Measurements from ENCODE around the gene CRYBG1.

CRYBG1 gene

DNA sequence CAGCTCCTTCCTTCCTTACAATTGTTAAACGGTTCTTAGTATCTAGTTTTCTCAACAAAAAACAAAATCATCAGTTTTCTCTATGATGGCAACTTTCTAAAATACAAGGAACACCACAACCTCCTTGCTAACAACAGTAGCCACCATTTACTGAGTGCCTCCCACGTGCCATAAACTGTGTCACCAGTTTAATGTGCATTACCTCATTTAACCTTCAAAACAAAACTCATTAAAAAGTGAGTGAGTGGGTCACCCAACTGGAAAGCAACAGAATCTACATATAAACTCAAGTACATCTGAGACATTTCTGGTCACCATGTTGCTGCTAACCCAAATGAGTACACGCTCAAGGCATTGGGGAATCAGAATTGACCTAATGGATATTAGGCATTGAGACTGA is 257.8 kb downstream of the CRYBG1 start:
- TF ChIP-seq, protein P1, sequence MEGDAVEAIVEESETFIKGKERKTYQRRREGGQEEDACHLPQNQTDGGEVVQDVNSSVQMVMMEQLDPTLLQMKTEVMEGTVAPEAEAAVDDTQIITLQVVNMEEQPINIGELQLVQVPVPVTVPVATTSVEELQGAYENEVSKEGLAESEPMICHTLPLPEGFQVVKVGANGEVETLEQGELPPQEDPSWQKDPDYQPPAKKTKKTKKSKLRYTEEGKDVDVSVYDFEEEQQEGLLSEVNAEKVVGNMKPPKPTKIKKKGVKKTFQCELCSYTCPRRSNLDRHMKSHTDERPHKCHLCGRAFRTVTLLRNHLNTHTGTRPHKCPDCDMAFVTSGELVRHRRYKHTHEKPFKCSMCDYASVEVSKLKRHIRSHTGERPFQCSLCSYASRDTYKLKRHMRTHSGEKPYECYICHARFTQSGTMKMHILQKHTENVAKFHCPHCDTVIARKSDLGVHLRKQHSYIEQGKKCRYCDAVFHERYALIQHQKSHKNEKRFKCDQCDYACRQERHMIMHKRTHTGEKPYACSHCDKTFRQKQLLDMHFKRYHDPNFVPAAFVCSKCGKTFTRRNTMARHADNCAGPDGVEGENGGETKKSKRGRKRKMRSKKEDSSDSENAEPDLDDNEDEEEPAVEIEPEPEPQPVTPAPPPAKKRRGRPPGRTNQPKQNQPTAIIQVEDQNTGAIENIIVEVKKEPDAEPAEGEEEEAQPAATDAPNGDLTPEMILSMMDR (IDR thresholded peaks at IDR 0.05; ENCODE audit: borderline replicate concordance, control extremely low read depth, extremely low read depth, insufficient read depth, missing control alignments), result no peak
- in situ Hi-C loops (cut with MboI; ENCODE audit: low sequenced_read_pairs, unreplicated experiment), result no loop called here
- DNase-seq (ENCODE audit: low spot score), result no peak

DNA sequence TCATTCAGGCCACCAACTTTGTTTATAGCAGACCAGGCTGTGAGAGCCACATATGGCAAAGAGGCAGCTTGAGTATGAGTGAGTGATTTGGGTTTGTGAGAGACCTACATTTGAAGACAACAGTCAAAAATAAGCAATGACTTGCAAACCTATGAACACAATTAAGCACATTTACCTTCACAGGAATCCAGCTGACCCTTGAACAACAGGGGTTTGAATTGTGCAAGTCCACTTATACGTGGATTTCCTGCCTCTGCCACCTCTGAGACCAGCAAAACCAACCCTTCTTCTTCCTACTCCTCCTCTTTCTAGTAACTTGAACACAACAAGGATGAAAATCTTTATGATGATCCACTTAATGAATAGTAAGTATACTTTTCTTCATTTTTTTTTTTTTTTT is 258.7 kb downstream of the CRYBG1 start:
- in situ Hi-C loops (cut with MboI; ENCODE audit: low sequenced_read_pairs, unreplicated experiment), result no loop called here
- no peak for DNase-seq (ENCODE audit: low spot score)
- TF ChIP-seq, protein P1 (IDR thresholded peaks at IDR 0.05; ENCODE audit: borderline replicate concordance, control extremely low read depth, extremely low read depth, insufficient read depth, missing control alignments), result no peak

DNA sequence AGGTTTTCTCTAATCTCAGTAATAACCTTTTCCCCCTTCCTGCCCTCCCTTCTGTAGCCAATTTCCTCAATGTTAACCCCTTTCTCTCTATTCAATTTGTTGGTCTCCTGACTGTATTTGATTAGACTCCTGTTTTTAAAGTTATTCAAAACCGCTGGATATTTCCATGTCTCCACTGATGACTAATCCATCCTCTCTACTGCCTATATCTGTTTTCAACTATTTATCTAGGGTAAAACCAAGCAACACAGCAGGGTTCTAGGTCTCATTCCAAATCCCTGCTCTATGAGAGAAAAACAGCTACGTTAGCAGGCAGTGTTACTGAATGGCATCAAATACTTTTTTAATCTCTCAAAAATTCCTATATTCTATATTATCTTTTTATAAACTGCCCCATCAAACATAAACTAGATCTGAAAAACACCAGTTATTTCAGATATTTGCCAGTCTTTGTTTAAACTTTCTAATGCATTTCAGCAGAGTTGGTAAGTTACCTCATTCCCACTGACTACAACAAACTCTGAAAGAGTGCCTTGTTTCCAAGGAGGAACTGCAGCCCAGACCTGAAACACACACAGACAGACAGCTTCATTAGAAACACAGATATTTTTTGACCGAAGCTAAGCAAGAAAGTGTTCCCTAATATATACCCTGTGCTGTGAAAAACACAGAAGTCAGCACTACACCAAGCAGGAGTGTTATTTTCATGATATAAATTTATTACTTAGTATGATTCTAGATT is 260.6 kb downstream of the CRYBG1 start:
- in situ Hi-C loops (cut with MboI; ENCODE audit: low sequenced_read_pairs, unreplicated experiment), result no loop called here
- TF ChIP-seq, protein P1 (IDR thresholded peaks at IDR 0.05; ENCODE audit: borderline replicate concordance, control extremely low read depth, extremely low read depth, insufficient read depth, missing control alignments), result no peak
- no peak for DNase-seq (ENCODE audit: low spot score)

All from GM13976 (cell line).